ENCODE measurements around the gene MICALL1.

Gene MICALL1

DNA sequence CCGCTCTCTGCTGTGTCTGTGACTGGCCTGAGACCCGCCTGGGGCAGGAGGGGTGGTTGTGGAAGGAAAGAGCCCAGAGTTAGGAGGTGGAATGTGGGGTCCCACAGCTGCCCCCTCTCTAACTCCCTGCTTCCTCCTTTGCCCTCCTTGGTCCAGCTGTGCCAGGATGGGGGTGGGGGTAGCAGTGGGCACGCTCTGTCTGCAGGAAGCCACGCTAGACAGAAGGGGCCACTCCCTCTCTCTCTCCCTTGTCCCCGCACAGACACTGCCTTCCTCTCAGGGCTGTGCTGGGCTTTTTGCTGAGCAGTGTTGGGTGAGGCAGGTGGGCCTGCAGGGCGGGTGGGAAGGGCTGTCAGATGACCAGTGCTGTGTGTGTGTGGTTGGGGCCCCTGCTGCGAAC lies 80.3 kb downstream of the MICALL1 start:
- no peak for DNase-seq (ENCODE audit: extremely low spot score)
- CTCF ChIA-PET = no interaction called here
- no peak for TF ChIP-seq FOXM1 (IDR thresholded peaks at IDR 0.05; ENCODE audit: borderline replicate concordance)
- no peak for TF ChIP-seq ARNT (IDR thresholded peaks at IDR 0.05)
- no peak for TF ChIP-seq FOXK2 (IDR thresholded peaks at IDR 0.05)
- no peak for TF ChIP-seq BHLHE40 (IDR thresholded peaks at IDR 0.05; ENCODE audit: borderline replicate concordance)
- no peak for TF ChIP-seq FOXA1 (IDR thresholded peaks at IDR 0.05)
- TF ChIP-seq HDGF (IDR thresholded peaks at IDR 0.05; ENCODE audit: borderline replicate concordance) = no peak
- TF ChIP-seq PKNOX1 (IDR thresholded peaks at IDR 0.05) = no peak
- no peak for TF ChIP-seq LEF1 (IDR thresholded peaks at IDR 0.05; ENCODE audit: borderline replicate concordance)
- TF ChIP-seq TARDBP (IDR thresholded peaks at IDR 0.05) = no peak
- TF ChIP-seq SUZ12 (IDR thresholded peaks at IDR 0.05) = no peak
- no peak for TF ChIP-seq SP1 (IDR thresholded peaks at IDR 0.05)
- no peak for TF ChIP-seq L3MBTL2 (conservative IDR thresholded peaks at IDR 0.05)
- no peak for TF ChIP-seq ZNF384 (IDR thresholded peaks at IDR 0.05)
- TF ChIP-seq ELF4 (IDR thresholded peaks at IDR 0.05) = no peak
- no peak for TF ChIP-seq NFRKB (IDR thresholded peaks at IDR 0.05)
- no peak for TF ChIP-seq CTBP1 (IDR thresholded peaks at IDR 0.05; ENCODE audit: borderline replicate concordance)
- POLR2A ChIA-PET = no interaction called here

- ChIA-PET CTCF (no interaction called here), POLR2A (interaction anchor here (0.9 kb wide), 1 partner anchor 83 kb away, joined by 3 read pairs; the partner anchor contains the start of gene MICALL1)
- TF ChIP-seq ARNT (IDR thresholded peaks at IDR 0.05) = no peak
- TF ChIP-seq BHLHE40 (IDR thresholded peaks at IDR 0.05; ENCODE audit: borderline replicate concordance) = no peak
- no peak for TF ChIP-seq HDGF (IDR thresholded peaks at IDR 0.05; ENCODE audit: borderline replicate concordance)
- TF ChIP-seq TARDBP (IDR thresholded peaks at IDR 0.05) = no peak
- TF ChIP-seq FOXM1 (IDR thresholded peaks at IDR 0.05; ENCODE audit: borderline replicate concordance) = no peak
- no peak for TF ChIP-seq PKNOX1 (IDR thresholded peaks at IDR 0.05)
- TF ChIP-seq ELF4 (IDR thresholded peaks at IDR 0.05) = no peak
- TF ChIP-seq L3MBTL2 (conservative IDR thresholded peaks at IDR 0.05) = no peak
- TF ChIP-seq SP1 (IDR thresholded peaks at IDR 0.05) = no peak
- TF ChIP-seq FOXA1 (IDR thresholded peaks at IDR 0.05) = no peak
- no peak for TF ChIP-seq SUZ12 (IDR thresholded peaks at IDR 0.05)
- no peak for TF ChIP-seq CTBP1 (IDR thresholded peaks at IDR 0.05; ENCODE audit: borderline replicate concordance)
- TF ChIP-seq ZNF384 (IDR thresholded peaks at IDR 0.05) = no peak
- TF ChIP-seq FOXK2 (IDR thresholded peaks at IDR 0.05) = no peak
- no peak for TF ChIP-seq NFRKB (IDR thresholded peaks at IDR 0.05)
- no peak for TF ChIP-seq LEF1 (IDR thresholded peaks at IDR 0.05; ENCODE audit: borderline replicate concordance)
- DNase-seq (ENCODE audit: extremely low spot score) = no peak
Observed at GRCh38 chr22:37989146-37990045, 83.3 kb downstream of the MICALL1 start.

GRCh38 chr22:37990301-37990700 lies 84.2 kb downstream of the MICALL1 start:
- TF ChIP-seq ARNT (IDR thresholded peaks at IDR 0.05) (no peak), SP1 (IDR thresholded peaks at IDR 0.05) (no peak), CTBP1 (IDR thresholded peaks at IDR 0.05; ENCODE audit: borderline replicate concordance) (no peak), SUZ12 (IDR thresholded peaks at IDR 0.05) (no peak), PKNOX1 (IDR thresholded peaks at IDR 0.05) (no peak), BHLHE40 (IDR thresholded peaks at IDR 0.05; ENCODE audit: borderline replicate concordance) (no peak), TARDBP (IDR thresholded peaks at IDR 0.05) (no peak)
- ChIA-PET POLR2A (no interaction called here), CTCF (no interaction called here)
- DNase-seq (ENCODE audit: extremely low spot score) = no peak

- ChIA-PET POLR2A (no interaction called here), CTCF (no interaction called here)
- no peak for DNase-seq (ENCODE audit: extremely low spot score)
- TF ChIP-seq FOXM1 (IDR thresholded peaks at IDR 0.05; ENCODE audit: borderline replicate concordance) = no peak
Observed at GRCh38 chr22:37990862-37991261, 84.8 kb downstream of the MICALL1 start.

DNA sequence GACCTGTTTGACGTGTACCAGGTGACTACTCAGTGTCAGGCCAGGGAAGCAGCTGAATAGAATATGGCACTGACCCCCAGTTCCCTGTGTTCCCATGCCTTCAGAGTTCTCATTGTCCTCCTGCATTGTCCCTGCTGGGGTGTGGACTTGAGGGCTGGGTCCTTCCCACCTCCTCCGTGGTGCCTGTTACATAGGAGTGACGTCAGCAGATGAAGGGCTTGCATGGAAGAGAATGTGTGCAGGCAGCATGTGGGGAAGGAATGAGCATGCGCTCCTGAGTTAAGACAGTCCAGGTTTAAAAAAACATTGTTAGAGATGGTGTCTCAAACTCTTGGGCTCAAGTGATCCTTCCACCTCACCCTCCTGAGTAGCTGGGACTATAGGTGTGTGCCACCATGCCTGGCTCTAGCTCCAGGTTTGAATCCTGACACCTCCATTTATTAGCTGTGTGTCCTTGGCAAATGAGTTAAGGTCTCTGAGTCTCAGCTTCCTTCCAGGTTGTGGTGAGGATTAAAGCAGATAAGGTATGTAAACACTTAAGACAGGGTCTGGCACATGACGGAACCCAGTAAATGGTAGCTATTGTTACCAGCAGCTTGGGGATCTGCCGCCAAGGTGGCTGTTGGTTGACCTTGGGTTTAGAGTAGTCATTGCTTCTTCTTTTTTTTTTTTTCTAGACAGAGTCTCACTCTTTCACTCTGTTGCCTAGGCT lies 85.8 kb downstream of the MICALL1 start:
- no peak for DNase-seq (ENCODE audit: extremely low spot score)
- ChIA-PET CTCF (no interaction called here), POLR2A (no interaction called here)
- TF ChIP-seq SUZ12 (IDR thresholded peaks at IDR 0.05) = no peak
- no peak for TF ChIP-seq ZNF384 (IDR thresholded peaks at IDR 0.05)
- no peak for TF ChIP-seq NFRKB (IDR thresholded peaks at IDR 0.05)
- no peak for TF ChIP-seq SP1 (IDR thresholded peaks at IDR 0.05)
- no peak for TF ChIP-seq CTBP1 (IDR thresholded peaks at IDR 0.05; ENCODE audit: borderline replicate concordance)
- TF ChIP-seq TARDBP (IDR thresholded peaks at IDR 0.05) = no peak
- no peak for TF ChIP-seq FOXK2 (IDR thresholded peaks at IDR 0.05)
- no peak for TF ChIP-seq PKNOX1 (IDR thresholded peaks at IDR 0.05)
- TF ChIP-seq HDGF (IDR thresholded peaks at IDR 0.05; ENCODE audit: borderline replicate concordance) = no peak
- no peak for TF ChIP-seq BHLHE40 (IDR thresholded peaks at IDR 0.05; ENCODE audit: borderline replicate concordance)
- TF ChIP-seq FOXA1 (IDR thresholded peaks at IDR 0.05) = no peak
- no peak for TF ChIP-seq ARNT (IDR thresholded peaks at IDR 0.05)
- TF ChIP-seq FOXM1 (IDR thresholded peaks at IDR 0.05; ENCODE audit: borderline replicate concordance) = no peak
- TF ChIP-seq ELF4 (IDR thresholded peaks at IDR 0.05) = no peak
- no peak for TF ChIP-seq L3MBTL2 (conservative IDR thresholded peaks at IDR 0.05)
- no peak for TF ChIP-seq LEF1 (IDR thresholded peaks at IDR 0.05; ENCODE audit: borderline replicate concordance)

Measured in HEK293T (cell line).